T-cell (primary cell): Measurements from ENCODE around the gene ZNF107. TPM values are rescaled to one million over a fixed set of nuclear protein-coding genes. Genes with fewer than 3 reads are reported as not detected.

Experiments used
- ATAC-seq, 4 experiments: fragments of 200-7000 bp in 3 of 4; fragments of 150-1000 bp in 1 of 4; cut with Tn5 transposase; replicated peaks in 1 of 4; 1 replicate in 3 of 4; 2 replicates in 1 of 4; pipeline ENCODE4 v1.10.0; 2021; ENCODE audit warnings: moderate library complexity in 3 of 4, mild to moderate bottlenecking in 2 of 4, moderate number of reproducible peaks in 1 of 4
- CTCF ChIA-PET, 2 donors: fragments of 300-600 bp; sonication (Branson Sonifier 250); formaldehyde crosslinking; loops; one replicate each; lab custom pipeline; 2022; ENCODE audit warnings: antibody characterized with exemption in 2 of 2; lab: Charles Lee
- POLR2A ChIA-PET, 2 donors: fragments of 300-600 bp; sonication (Branson Sonifier 250); formaldehyde crosslinking; loops; one replicate each; lab custom pipeline; 2022; ENCODE audit warnings: antibody characterized with exemption in 2 of 2; lab: Charles Lee
- DNase-seq, 35 experiments: peaks; one replicate each; pipeline versions ENCODE4 v3.0.0 to v3.0.0-alpha.2; 2013 to 2023
- H3K27ac ChIP-seq: one replicate; pipeline ENCODE4 v1.5.1; 2013; ENCODE audit warnings: low read length
- H3K27me3 ChIP-seq, 2 experiments: replicated peaks in 1 of 2; 1 replicate in 1 of 2; 2 replicates in 1 of 2; pipeline versions ENCODE4 v1.6.1 to v1.7.0; 2013; ENCODE audit warnings: low read length in 1 of 2, mixed read lengths in 1 of 2; ENCODE audit not compliant: control insufficient read depth in 2 of 2, insufficient read depth in 2 of 2; ENCODE audit errors: extremely low read depth in 1 of 2
- H3K36me3 ChIP-seq, 2 donors: 1 replicate in 1 of 2; 2 replicates in 1 of 2; pipeline versions ENCODE4 v1.6.1 to v1.7.0; 2013; ENCODE audit warnings: low read length in 1 of 2; ENCODE audit not compliant: control insufficient read depth in 2 of 2, insufficient read depth in 1 of 2; ENCODE audit errors: extremely low read depth in 1 of 2
- H3K4me1 ChIP-seq, 2 experiments: 1 replicate in 1 of 2; 2 replicates in 1 of 2; pipeline versions ENCODE4 v1.6.1 to v1.7.0; 2013; ENCODE audit warnings: low read length in 2 of 2, mixed read lengths in 1 of 2; ENCODE audit not compliant: insufficient read depth in 2 of 2, control insufficient read depth in 1 of 2; ENCODE audit errors: extremely low read depth in 1 of 2
- H3K4me3 ChIP-seq, 2 donors: 1 replicate in 1 of 2; 2 replicates in 1 of 2; pipeline versions ENCODE4 v1.5.1 to v1.7.0; 2013; ENCODE audit warnings: mild to moderate bottlenecking in 2 of 2, low read length in 1 of 2, moderate library complexity in 1 of 2; ENCODE audit not compliant: control insufficient read depth in 1 of 2; ENCODE audit errors: extremely low read depth in 1 of 2
- H3K9me3 ChIP-seq: 2 replicates; pipeline ENCODE4 v1.7.0; 2013
- H3K27ac Mint-ChIP-seq, 2 donors: one replicate each; pipeline ENCODE4 v1.8.0; 2020 to 2021; ENCODE audit warnings: mild to moderate bottlenecking in 2 of 2, mixed read lengths in 2 of 2
- H3K27me3 Mint-ChIP-seq, 2 donors: one replicate each; pipeline ENCODE4 v1.8.0; 2021 to 2022; ENCODE audit warnings: mixed read lengths in 2 of 2
- H3K36me3 Mint-ChIP-seq: one replicate; pipeline ENCODE4 v1.8.0; 2021; ENCODE audit warnings: mixed read lengths
- H3K4me1 Mint-ChIP-seq, 3 donors: one replicate each; pipeline ENCODE4 v1.8.0; 2020 to 2022; ENCODE audit warnings: mixed read lengths in 3 of 3, mild to moderate bottlenecking in 1 of 3
- H3K4me3 Mint-ChIP-seq, 3 donors: one replicate each; pipeline ENCODE4 v1.8.0; 2020 to 2022; ENCODE audit warnings: mild to moderate bottlenecking in 3 of 3, mixed read lengths in 3 of 3, moderate library complexity in 3 of 3
- H3K9me3 Mint-ChIP-seq, 3 donors: one replicate each; pipeline ENCODE4 v1.8.0; 2020 to 2022; ENCODE audit warnings: mixed read lengths in 3 of 3
- WGBS: methylation state at CpG from one replicate; pipeline ENCODE4 v1.1.5; 2013; ENCODE audit warnings: missing lambda C conversion rate; ENCODE audit not compliant: insufficient coverage; 5-methylcytosine and 5-hydroxymethylcytosine counted together
- total RNA-seq, 35 experiments: library from RNA in 6 of 35; stranded (reverse) in 6 of 35; fragments of 120-200 nt in 1 of 35; gene quantifications; one replicate each; pipeline versions ENCODE4 v1.2.1 to v1.2.4 and lab custom pipeline; 2013 to 2026

ZNF107 gene
- total RNA-seq, 5 donors from 2014 or later (not counting 1 experiment from before 2014, with no cell fraction given) = 15.1 to 22.6 (median 21.2) TPM

DNA sequence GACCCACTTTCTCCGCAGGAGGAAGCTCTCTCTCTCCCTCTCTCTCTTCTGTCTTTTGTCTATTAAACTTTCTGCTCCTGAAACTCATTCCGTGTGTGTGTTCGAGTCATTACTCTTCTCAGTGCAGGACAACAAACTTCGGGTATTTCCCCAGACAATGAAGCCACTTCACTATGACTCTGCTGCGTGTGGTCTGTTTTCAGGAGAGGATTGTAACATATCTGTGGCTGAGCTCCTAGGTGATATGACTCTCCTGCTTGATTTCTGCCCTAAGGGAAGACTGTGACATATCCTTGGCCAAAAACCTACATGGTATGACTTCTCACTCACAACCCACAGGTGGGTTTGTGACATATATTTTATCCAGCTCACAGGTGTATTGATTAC is 39.9 kb upstream of the ZNF107 start:
- ChIA-PET POLR2A (no interaction called here), CTCF (interaction anchor here (0.9 to 1.1 kb wide), 3 partner anchors 418 to 443 kb away, joined by 3 read pairs; no protein-coding TSS in a partner anchor)
- Mint-ChIP-seq H3K27ac (no peak overlapping the region), H3K9me3 (no peaks in the 10 kb centered on the region), H3K27me3 (no peaks in the 10 kb centered on the region), H3K4me1 (no peaks in the 10 kb centered on the region), H3K36me3 (no peaks in the 10 kb centered on the region), H3K4me3 (no peak overlapping the region)
- H3K27me3 ChIP-seq = no peaks in the 10 kb centered on the region
- DNase-seq (no peak), ATAC-seq (no peak)
- no peaks in the 10 kb centered on the region for H3K36me3 ChIP-seq
- H3K4me1 ChIP-seq = no peaks in the 10 kb centered on the region
- H3K27ac ChIP-seq = no peak overlapping the region
- H3K9me3 ChIP-seq = no peaks in the 10 kb centered on the region
- H3K4me3 ChIP-seq = no peak overlapping the region
- WGBS = 51% methylated on average over 5 of the region's 5 CpGs

DNA sequence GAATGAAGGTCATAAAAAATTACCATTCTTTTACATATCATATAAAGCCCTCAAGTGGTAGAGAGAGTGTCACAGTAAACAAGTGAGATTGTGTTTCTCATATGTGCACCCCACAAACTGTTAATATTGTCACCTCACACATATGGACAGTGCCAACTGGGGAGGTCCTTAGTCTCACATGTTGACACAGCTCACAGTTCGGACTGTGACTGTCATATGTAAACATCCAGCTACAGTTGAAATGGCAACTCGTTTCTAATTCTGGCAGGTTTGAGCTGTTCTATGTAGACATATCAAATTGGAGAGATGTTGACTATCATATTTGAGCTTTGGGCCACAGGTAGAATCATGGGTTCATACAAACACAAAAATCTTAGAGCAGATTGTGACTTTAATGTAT is 39.4 kb upstream of the ZNF107 start:
- no peaks in the 10 kb centered on the region for H3K27me3 ChIP-seq
- no peaks in the 10 kb centered on the region for H3K9me3 ChIP-seq
- CTCF ChIA-PET = interaction anchor here (0.9 to 1.0 kb wide), 2 partner anchors 443 to 444 kb away, joined by 3 read pairs; no protein-coding TSS in a partner anchor
- no peak for ATAC-seq
- Mint-ChIP-seq H3K4me1 (no peaks in the 10 kb centered on the region), H3K9me3 (no peaks in the 10 kb centered on the region), H3K4me3 (no peak overlapping the region), H3K27ac (no peak overlapping the region), H3K27me3 (no peaks in the 10 kb centered on the region), H3K36me3 (no peaks in the 10 kb centered on the region)
- H3K36me3 ChIP-seq = no peaks in the 10 kb centered on the region
- no peaks in the 10 kb centered on the region for H3K4me1 ChIP-seq
- H3K4me3 ChIP-seq = no peak overlapping the region
- POLR2A ChIA-PET = no interaction called here
- WGBS = 80% methylated on average over 1 of the region's 2 CpGs
- no peak overlapping the region for H3K27ac ChIP-seq
- DNase-seq = no peak

DNA sequence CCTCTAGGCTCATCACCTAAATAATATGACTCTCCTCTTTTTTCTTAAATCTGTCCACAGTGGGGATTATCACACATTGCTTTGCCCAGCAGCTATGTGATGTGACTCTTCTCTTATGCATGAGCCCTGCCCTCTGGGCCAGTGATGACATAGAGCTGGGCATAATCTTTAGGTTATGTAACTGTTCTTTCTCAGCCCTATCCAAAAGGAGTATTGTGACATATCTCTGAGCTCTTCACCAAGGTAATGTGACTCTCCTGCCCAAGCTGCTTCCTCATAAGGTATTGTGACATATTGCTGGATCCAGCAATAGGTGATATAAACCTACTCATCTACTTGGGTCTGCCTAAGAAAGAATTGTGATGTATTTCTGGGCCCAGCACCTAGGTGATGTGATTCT is 37.7 kb upstream of the ZNF107 start:
- no peaks in the 10 kb centered on the region for H3K9me3 ChIP-seq
- DNase-seq = no peak
- POLR2A ChIA-PET = no interaction called here
- no peaks in the 10 kb centered on the region for H3K36me3 ChIP-seq
- H3K27ac ChIP-seq = no peak overlapping the region
- Mint-ChIP-seq H3K36me3 (no peaks in the 10 kb centered on the region), H3K4me3 (no peak overlapping the region), H3K27me3 (no peaks in the 10 kb centered on the region), H3K27ac (no peak overlapping the region), H3K9me3 (no peaks in the 10 kb centered on the region), H3K4me1 (no peaks in the 10 kb centered on the region)
- H3K4me3 ChIP-seq = no peak overlapping the region
- CTCF ChIA-PET = no interaction called here
- no peaks in the 10 kb centered on the region for H3K27me3 ChIP-seq
- no peak for ATAC-seq
- H3K4me1 ChIP-seq = no peaks in the 10 kb centered on the region

DNA sequence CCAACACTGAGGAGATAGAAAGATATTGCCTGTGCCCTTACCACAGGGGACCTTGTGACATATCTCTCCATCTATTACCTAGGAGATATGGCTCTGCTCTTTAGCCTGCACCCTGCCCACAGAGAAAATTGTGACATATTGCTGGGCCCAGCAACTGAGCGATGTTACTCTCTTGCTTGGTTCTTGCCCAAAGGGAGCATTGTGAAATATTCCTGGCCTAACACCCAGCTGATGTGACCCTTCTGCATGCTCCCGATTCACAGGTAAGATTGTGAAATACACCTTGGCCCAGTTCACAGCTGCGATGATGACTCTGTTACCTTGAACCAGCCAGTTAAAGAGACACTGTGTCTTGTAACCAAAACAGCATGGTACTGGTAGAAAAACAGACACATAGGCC is 37.2 kb upstream of the ZNF107 start:
- no peaks in the 10 kb centered on the region for H3K4me1 ChIP-seq
- H3K9me3 ChIP-seq = no peaks in the 10 kb centered on the region
- no peaks in the 10 kb centered on the region for H3K9me3 Mint-ChIP-seq
- H3K4me3 ChIP-seq = no peak overlapping the region
- POLR2A ChIA-PET = no interaction called here
- CTCF ChIA-PET = no interaction called here
- H3K36me3 Mint-ChIP-seq = no peaks in the 10 kb centered on the region
- DNase-seq (no peak), ATAC-seq (no peak)
- 88% methylated on average over 2 of the region's 3 CpGs for WGBS
- no peak overlapping the region for H3K4me3 Mint-ChIP-seq
- H3K36me3 ChIP-seq = no peaks in the 10 kb centered on the region
- H3K27me3 Mint-ChIP-seq = no peaks in the 10 kb centered on the region
- no peak overlapping the region for H3K27ac Mint-ChIP-seq
- H3K27ac ChIP-seq = no peak overlapping the region
- no peaks in the 10 kb centered on the region for H3K4me1 Mint-ChIP-seq
- H3K27me3 ChIP-seq = no peaks in the 10 kb centered on the region

DNA sequence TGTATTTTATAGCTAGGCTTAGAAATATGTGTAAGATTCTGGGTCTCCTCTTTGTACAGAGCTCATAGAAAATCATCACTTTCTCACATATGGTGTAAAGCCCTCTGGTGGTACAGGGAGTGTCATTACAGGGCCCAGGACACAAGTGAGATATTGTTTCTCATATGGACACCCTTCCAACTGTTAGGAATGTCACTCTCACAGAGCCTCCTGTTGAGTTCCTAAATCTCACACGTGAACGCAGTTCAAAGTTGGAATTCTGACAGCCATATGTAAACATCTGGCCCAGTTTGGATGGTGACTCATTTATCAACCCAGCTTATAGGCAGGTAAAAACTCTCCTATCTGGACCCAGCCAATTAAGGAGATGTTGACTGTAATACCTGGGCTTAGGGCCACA is 35.4 kb upstream of the ZNF107 start:
- Histone ChIP-seq H3K4me3 (no peak overlapping the region), H3K27me3 (no peaks in the 10 kb centered on the region), H3K27ac (no peak overlapping the region), H3K4me1 (no peaks in the 10 kb centered on the region), H3K36me3 (no peaks in the 10 kb centered on the region), H3K9me3 (no peaks in the 10 kb centered on the region)
- Mint-ChIP-seq H3K4me3 (no peak overlapping the region), H3K27me3 (no peaks in the 10 kb centered on the region), H3K9me3 (no peaks in the 10 kb centered on the region), H3K27ac (no peak overlapping the region), H3K4me1 (no peaks in the 10 kb centered on the region), H3K36me3 (no peaks in the 10 kb centered on the region)
- peak in 3 of 4 experiments; percentile 38 to 46 (median 40) for ATAC-seq
- DNase-seq = peak in 1 of 35 experiments; percentile 32
- ChIA-PET CTCF (interaction anchor here in 1 of 2 donors (0.5 to 1.4 kb wide), 5 partner anchors 10 to 105 kb away, joined by 3 to 7 read pairs (median 3); no protein-coding TSS in a partner anchor), POLR2A (interaction anchor here in 1 of 2 donors (0.5 kb wide), 1 partner anchor 63 kb away, joined by 5 read pairs; no protein-coding TSS in a partner anchor)
- no CpG with 5 or more reads among the region's 2 CpGs for WGBS

DNA sequence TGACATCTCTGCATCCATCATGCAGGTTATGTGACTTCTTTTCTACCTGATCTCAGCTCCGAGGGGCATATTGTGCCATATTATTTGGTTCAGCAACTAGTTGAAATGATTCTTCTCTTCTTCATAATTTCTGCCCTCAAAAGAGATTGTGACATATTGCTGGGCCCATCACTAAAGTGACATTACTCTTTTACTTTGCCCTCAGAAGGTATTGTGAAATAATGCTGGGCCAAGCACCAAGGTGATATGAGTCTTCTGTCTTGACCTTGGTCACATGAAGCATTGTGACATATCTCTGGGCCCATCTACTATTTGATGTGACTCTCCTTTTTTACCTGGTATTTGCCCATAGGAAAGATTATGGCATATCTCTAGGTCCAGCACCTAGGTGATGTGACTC is 33.9 kb upstream of the ZNF107 start:
- H3K4me3 Mint-ChIP-seq = no peak overlapping the region
- ATAC-seq (no peak), DNase-seq (no peak)
- no peaks in the 10 kb centered on the region for H3K9me3 Mint-ChIP-seq
- H3K27me3 Mint-ChIP-seq = no peaks in the 10 kb centered on the region
- POLR2A ChIA-PET = no interaction called here
- H3K4me1 Mint-ChIP-seq = no peaks in the 10 kb centered on the region
- H3K27ac Mint-ChIP-seq = no peak overlapping the region
- CTCF ChIA-PET = no interaction called here
- no peaks in the 10 kb centered on the region for H3K36me3 Mint-ChIP-seq
- no peak overlapping the region for H3K4me3 ChIP-seq
- no peaks in the 10 kb centered on the region for H3K4me1 ChIP-seq
- no peaks in the 10 kb centered on the region for H3K36me3 ChIP-seq
- H3K27me3 ChIP-seq = no peaks in the 10 kb centered on the region
- no peaks in the 10 kb centered on the region for H3K9me3 ChIP-seq
- H3K27ac ChIP-seq = no peak overlapping the region
- WGBS = no CpG with 5 or more reads among the region's 1 CpG

DNA sequence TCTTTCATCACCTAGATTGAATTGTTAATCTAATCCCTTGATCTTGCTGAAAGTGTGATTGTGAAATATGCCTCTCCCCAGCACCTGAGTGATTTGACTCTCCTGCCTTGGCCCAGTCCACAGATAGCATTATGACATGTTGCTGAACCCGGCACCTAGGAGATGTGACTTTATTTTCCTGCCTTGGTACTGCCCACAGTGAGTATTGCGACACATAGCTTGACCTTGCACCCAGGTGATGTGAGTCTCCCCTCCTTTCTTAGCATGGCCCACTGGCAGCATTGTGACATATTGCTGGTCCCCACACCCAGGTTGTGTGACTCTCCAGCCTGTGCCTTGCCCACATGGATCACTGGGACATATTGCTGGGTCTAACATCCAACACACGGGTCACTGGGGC is 32.5 kb upstream of the ZNF107 start:
- POLR2A ChIA-PET = no interaction called here
- Mint-ChIP-seq H3K27ac (no peak overlapping the region), H3K36me3 (no peaks in the 10 kb centered on the region), H3K4me3 (no peak overlapping the region), H3K9me3 (no peaks in the 10 kb centered on the region), H3K4me1 (no peaks in the 10 kb centered on the region), H3K27me3 (no peaks in the 10 kb centered on the region)
- Histone ChIP-seq H3K36me3 (no peaks in the 10 kb centered on the region), H3K4me1 (no peaks in the 10 kb centered on the region), H3K9me3 (no peaks in the 10 kb centered on the region), H3K4me3 (no peak overlapping the region), H3K27me3 (no peaks in the 10 kb centered on the region), H3K27ac (no peak overlapping the region)
- ATAC-seq (no peak), DNase-seq (no peak)
- 61% methylated on average over 3 of the region's 3 CpGs for WGBS
- CTCF ChIA-PET = no interaction called here
